Stimulated activated CD4-positive, alpha-beta T cell treated with anti-CD3 and anti-CD28 coated beads, Interleukin-12 subunit alpha, Interleukin-12 subunit beta, amount 100 ng/mL, for 4 hours (primary cell): ENCODE measurements around the gene ZNF821.
"Not testable (repeated sequence)": the region's sequence is repeated elsewhere in the genome, so short reads cannot be mapped to it uniquely, and the experiment has no call there.

Source experiments
- DNase-seq: peaks from one replicate; pipeline ENCODE4 v3.0.0-alpha.2; 2020

Gene ZNF821

GRCh38 chr16:71899171-71899570, 15.2 kb upstream of the ZNF821 start:
- DNase-seq = no peak

GRCh38 chr16:71896764-71897368, 12.9 kb upstream of the ZNF821 start:
- no peak for DNase-seq

- DNase-seq = no peak
Observed at GRCh38 chr16:71895679-71896365, 11.8 kb upstream of the ZNF821 start.

GRCh38 chr16:71894921-71895678, 11.1 kb upstream of the ZNF821 start, which contains the start of gene IST1:
Gene IST1, plus strand, starts transcription at chr16:71895531. Its CDS starts 20,110 bp downstream, at chr16:71915641.
- DNase-seq = peak; percentile 96

GRCh38 chr16:71894229-71894920, 10.4 kb upstream of the ZNF821 start:
- DNase-seq = no peak

- DNase-seq = no peak
Observed at GRCh38 chr16:71893888-71894228, 9.9 kb upstream of the ZNF821 start.

- DNase-seq = no peak
Observed at GRCh38 chr16:71889147-71889546, 5.2 kb upstream of the ZNF821 start.

- no peak for DNase-seq
Observed at GRCh38 chr16:71885261-71885650, 1.3 kb upstream of the ZNF821 start.

- DNase-seq = peak; percentile 62
Observed at GRCh38 chr16:71883168-71883848, 674 bp downstream of the ZNF821 start.

GRCh38 chr16:71882505-71883167, 1.3 kb downstream of the ZNF821 start:
- peak; percentile 52 for DNase-seq

GRCh38 chr16:71880176-71880575, 3.8 kb downstream of the ZNF821 start:
- no peak for DNase-seq

GRCh38 chr16:71878911-71879310, 5.1 kb downstream of the ZNF821 start:
- no peak for DNase-seq

- DNase-seq = no peak
Observed at GRCh38 chr16:71873199-71873598, 10.8 kb downstream of the ZNF821 start.

- DNase-seq = no peak
Observed at GRCh38 chr16:71870818-71871217, 13.2 kb downstream of the ZNF821 start.

- DNase-seq = no peak
Observed at GRCh38 chr16:71869089-71869488, 14.9 kb downstream of the ZNF821 start.

GRCh38 chr16:71867939-71868338, 16.0 kb downstream of the ZNF821 start:
- DNase-seq = no peak

- DNase-seq = not testable (repeated sequence)
Observed at GRCh38 chr16:71867175-71867574, 16.8 kb downstream of the ZNF821 start.

- no peak for DNase-seq
Observed at GRCh38 chr16:71865173-71865863, 18.7 kb downstream of the ZNF821 start.

- no peak for DNase-seq
Observed at GRCh38 chr16:71863995-71864394, 20.0 kb downstream of the ZNF821 start.

GRCh38 chr16:71859762-71860521, 24.0 kb downstream of the ZNF821 start:
- no peak for DNase-seq
